Transverse colon (tissue), 4 donors: ENCODE results near the gene RSAD1. TPM values are rescaled to one million over a fixed set of nuclear protein-coding genes. Genes with fewer than 3 reads are reported as not detected.

Experiments
- DNase-seq: peaks from one replicate; pipeline ENCODE4 v3.0.0-alpha.2; 2019
- H3K27ac ChIP-seq, 4 donors: fragments of 200-600 bp; sonication (generic); 2 replicates each; pipeline ENCODE4 v1.5.1; 2016 to 2018; ENCODE audit warnings: inconsistent platforms in 4 of 4
- H3K27me3 ChIP-seq: fragments of 200-600 bp; sonication (generic); 2 replicates; pipeline ENCODE4 v1.5.1; 2017; ENCODE audit warnings: inconsistent platforms
- H3K36me3 ChIP-seq, 4 donors: fragments of 200-600 bp; sonication (generic); 2 replicates each; pipeline ENCODE4 v1.5.1; 2017 to 2019; ENCODE audit warnings: inconsistent platforms in 4 of 4
- H3K4me1 ChIP-seq, 4 donors: fragments of 200-600 bp; sonication (generic); 2 replicates each; pipeline ENCODE4 v1.5.1; 2017 to 2020; ENCODE audit warnings: inconsistent platforms in 4 of 4
- H3K4me3 ChIP-seq, 4 donors: fragments of 200-600 bp; sonication (generic); 1 replicate in 1 of 4; 2 replicates in 3 of 4; pipeline versions ENCODE4 v1.5.1 to v1.6.1; 2017 to 2019; ENCODE audit warnings: inconsistent platforms in 4 of 4
- H3K9me3 ChIP-seq, 2 donors: fragments of 200-600 bp; sonication (generic); 2 replicates each; pipeline ENCODE4 v1.5.1; 2017 to 2019; ENCODE audit warnings: inconsistent platforms in 2 of 2
- CTCF ChIP-seq, 5 experiments: fragments of 200-600 bp in 3 of 5; fragments of 450-650 bp in 2 of 5; sonication (generic) in 3 of 5; IDR thresholded peaks; 1 replicate in 2 of 5; 2 replicates in 3 of 5; pipeline ENCODE4 v1.5.1; 2016 to 2017; ENCODE audit warnings: antibody characterized with exemption in 5 of 5, inconsistent platforms in 3 of 5, mild to moderate bottlenecking in 2 of 5, moderate library complexity in 1 of 5
- EP300 ChIP-seq: sonication (generic); formaldehyde crosslinking; IDR thresholded peaks from one replicate; pipeline ENCODE4 v1.6.1; 2017; ENCODE audit warnings: antibody characterized with exemption, low read depth
- POLR2A ChIP-seq: fragments of 450-650 bp; IDR thresholded peaks from one replicate; pipeline ENCODE4 v1.6.1; 2016; ENCODE audit warnings: antibody characterized with exemption, mild to moderate bottlenecking, moderate library complexity
- POLR2AphosphoS5 ChIP-seq, 3 donors: sonication (generic); formaldehyde crosslinking; IDR thresholded peaks; one replicate each; pipeline ENCODE4 v1.6.1; 2016; ENCODE audit warnings: antibody characterized with exemption in 3 of 3
- WGBS, 2 donors: methylation state at CpG; one replicate each; pipeline ENCODE4 v1.1.5; 2018; ENCODE audit warnings: low coverage in 1 of 2; 5-methylcytosine and 5-hydroxymethylcytosine counted together
- in situ Hi-C, 4 donors: fragments of 200-750 bp; cut with MboI; loops; one replicate each; pipeline versions ENCODE4 v1.15.0 to v1.15.1; 2017; ENCODE audit warnings: low sequenced_read_pairs in 3 of 4, low pct_ligation_motif_present in 1 of 4, low pct_unique_long_range_greater_than_20kb in 1 of 4
- intact Hi-C: fragments of 100-400 bp; cut with DNase I; formaldehyde crosslinking; loops from one replicate; pipeline ENCODE4 v1.15.1; 2023; ENCODE audit warnings: low total_unique reads
- total RNA-seq, 4 donors: library from RNA; depleted of rRNA; stranded (reverse); fragments of >200 nt; gene quantifications; one replicate each; pipeline ENCODE4 v1.1.0, GENCODE V29; 2016

The RSAD1 gene
- total RNA-seq, 4 donors from 2014 or later = 19.1 to 35.6 (median 28.2) TPM

- no peaks in the 10 kb centered on the region for H3K27me3 ChIP-seq
- in situ Hi-C loops (no loop called here), intact Hi-C loops (no loop called here)
- H3K36me3 ChIP-seq = no peaks in the 10 kb centered on the region
- no peaks in the 10 kb centered on the region for H3K9me3 ChIP-seq
- H3K4me1 ChIP-seq = peaks cover 0 to 17% (median 5%) of the 10 kb centered on the region in 4 donors
- no peak overlapping the region for H3K27ac ChIP-seq
- no peak for DNase-seq
- TF ChIP-seq POLR2AphosphoS5 (IDR thresholded peaks at IDR 0.05) (no peak), CTCF (IDR thresholded peaks at IDR 0.05) (no peak), POLR2A (no peak), EP300 (no peak)
- H3K4me3 ChIP-seq = no peak overlapping the region
Measured at GRCh38 chr17:50499270-50499669, 20.6 kb downstream of the RSAD1 start.

GRCh38 chr17:50499721-50500120, 21.1 kb downstream of the RSAD1 start:
- no peak for TF ChIP-seq EP300
- no peak for TF ChIP-seq CTCF (IDR thresholded peaks at IDR 0.05)
- no peak for TF ChIP-seq POLR2A
- no peak for DNase-seq
- Histone ChIP-seq H3K36me3 (no peaks in the 10 kb centered on the region), H3K4me3 (no peak overlapping the region), H3K4me1 (peaks cover 0 to 20% (median 5%) of the 10 kb centered on the region in 4 donors), H3K9me3 (no peaks in the 10 kb centered on the region), H3K27ac (no peak overlapping the region), H3K27me3 (no peaks in the 10 kb centered on the region)
- 98 to 100% methylated on average over 2 of the region's 2 CpGs for WGBS, 2 donors
- in situ Hi-C loops = no loop called here
- intact Hi-C loops = no loop called here

GRCh38 chr17:50501054-50501453, 22.4 kb downstream of the RSAD1 start:
- TF ChIP-seq EP300 = no peak
- peak in 4 of 5 experiments; percentile 28 to 42 (median 30) for TF ChIP-seq CTCF (IDR thresholded peaks at IDR 0.05)
- Histone ChIP-seq H3K27ac (peak overlapping the region in 2 of 4 donors; percentile 22 to 40), H3K9me3 (no peaks in the 10 kb centered on the region), H3K4me3 (no peak overlapping the region), H3K27me3 (no peaks in the 10 kb centered on the region), H3K36me3 (no peaks in the 10 kb centered on the region), H3K4me1 (peaks cover 0 to 20% (median 5%) of the 10 kb centered on the region in 4 donors)
- in situ Hi-C loops = no loop called here
- intact Hi-C loops = no loop called here
- DNase-seq = peak; percentile 33
- WGBS, 2 donors = 29 to 37% methylated on average over 5 of the region's 5 CpGs

- Histone ChIP-seq H3K9me3 (no peaks in the 10 kb centered on the region), H3K4me1 (peaks cover 0 to 20% (median 5%) of the 10 kb centered on the region in 4 donors), H3K27me3 (no peaks in the 10 kb centered on the region), H3K4me3 (no peak overlapping the region), H3K36me3 (no peaks in the 10 kb centered on the region), H3K27ac (peak overlapping the region in 3 of 4 donors; percentile 29 to 46 (median 40))
- WGBS, 2 donors = 80% methylated on average over 9 of the region's 9 CpGs; no CpG with 5 or more reads in 1 of the 2 donors
- intact Hi-C loops (no loop called here), in situ Hi-C loops (no loop called here)
- TF ChIP-seq POLR2AphosphoS5 (IDR thresholded peaks at IDR 0.05) = no peak
- TF ChIP-seq POLR2A = no peak
- no peak for TF ChIP-seq CTCF (IDR thresholded peaks at IDR 0.05)
- no peak for TF ChIP-seq EP300
- no peak for DNase-seq
Measured at GRCh38 chr17:50502301-50502990, 23.8 kb downstream of the RSAD1 start.
